ENCODE measurements around the gene CPPED1. TPM values are rescaled to one million over a fixed set of nuclear protein-coding genes. Genes with fewer than 3 reads are reported as not detected.
"Not testable (repeated sequence)": the region's sequence is repeated elsewhere in the genome, so short reads cannot be mapped to it uniquely, and the experiment has no call there.

The CPPED1 gene
- polyA plus RNA-seq, 1 donor = 25.1 TPM

- WGBS (ENCODE audit: insufficient coverage, low lambda C conversion rate) = no CpG with 5 or more reads among the region's 9 CpGs
- no peaks in the 10 kb centered on the region for H3K27me3 ChIP-seq (ENCODE audit: control insufficient read depth, insufficient read depth, low read length)
- H3K4me1 ChIP-seq (ENCODE audit: control insufficient read depth, insufficient read depth, low read length) = no peaks in the 10 kb centered on the region
- no peaks in the 10 kb centered on the region for H3K36me3 ChIP-seq (ENCODE audit: control insufficient read depth, insufficient read depth, low read length)
- no peak for DNase-seq
- no peaks in the 10 kb centered on the region for H3K9me3 ChIP-seq (ENCODE audit: control insufficient read depth, low read depth, low read length)
- H3K27ac ChIP-seq (ENCODE audit: low read length) = no peak overlapping the region
- no peak overlapping the region for H3K4me3 ChIP-seq (ENCODE audit: low read length)
Measured at GRCh38 chr16:12793120-12793864, 10.4 kb downstream of the CPPED1 start.

- H3K9me3 ChIP-seq (ENCODE audit: control insufficient read depth, low read depth, low read length) = not testable (repeated sequence)
Measured at GRCh38 chr16:12792528-12792927, 11.2 kb downstream of the CPPED1 start.

DNA sequence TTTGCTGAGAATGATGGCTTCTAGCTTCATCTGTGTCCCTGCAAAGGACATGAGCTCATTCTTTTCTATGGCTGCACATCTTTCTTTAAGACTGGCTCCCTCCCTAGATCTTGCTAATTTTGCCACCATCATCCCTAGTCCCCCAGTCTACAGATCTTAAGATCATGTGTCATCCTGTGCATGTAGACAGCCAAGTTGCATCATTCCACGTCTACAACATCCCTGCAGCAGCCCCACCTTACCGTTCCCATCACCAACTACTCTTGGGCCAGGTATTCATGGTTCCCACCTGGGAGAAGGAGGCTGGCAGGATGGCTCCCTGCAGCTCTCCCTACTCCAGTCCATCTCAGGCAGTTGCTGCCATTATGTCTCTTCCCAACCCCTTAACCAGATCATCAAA, 12.3 kb downstream of the CPPED1 start:
- WGBS (ENCODE audit: insufficient coverage, low lambda C conversion rate) = no CpG with 5 or more reads among the region's 2 CpGs
- DNase-seq = no peak
- H3K4me1 ChIP-seq (ENCODE audit: control insufficient read depth, insufficient read depth, low read length) = no peaks in the 10 kb centered on the region
- no peaks in the 10 kb centered on the region for H3K9me3 ChIP-seq (ENCODE audit: control insufficient read depth, low read depth, low read length)
- no peak overlapping the region for H3K4me3 ChIP-seq (ENCODE audit: low read length)
- H3K27ac ChIP-seq (ENCODE audit: low read length) = no peak overlapping the region
- H3K36me3 ChIP-seq (ENCODE audit: control insufficient read depth, insufficient read depth, low read length) = peaks cover 6% of the 10 kb centered on the region
- no peaks in the 10 kb centered on the region for H3K27me3 ChIP-seq (ENCODE audit: control insufficient read depth, insufficient read depth, low read length)

More at GRCh38 chr16:12792528-12792927, 11.2 kb downstream of the CPPED1 start:
- not testable (repeated sequence) for H3K4me3 ChIP-seq (ENCODE audit: low read length); H3K27me3 ChIP-seq (ENCODE audit: control insufficient read depth, insufficient read depth, low read length); H3K27ac ChIP-seq (ENCODE audit: low read length); DNase-seq; H3K36me3 ChIP-seq (ENCODE audit: control insufficient read depth, insufficient read depth, low read length); H3K4me1 ChIP-seq (ENCODE audit: control insufficient read depth, insufficient read depth, low read length)
- WGBS (ENCODE audit: insufficient coverage, low lambda C conversion rate) = 100% methylated on average over 3 of the region's 5 CpGs

DNA sequence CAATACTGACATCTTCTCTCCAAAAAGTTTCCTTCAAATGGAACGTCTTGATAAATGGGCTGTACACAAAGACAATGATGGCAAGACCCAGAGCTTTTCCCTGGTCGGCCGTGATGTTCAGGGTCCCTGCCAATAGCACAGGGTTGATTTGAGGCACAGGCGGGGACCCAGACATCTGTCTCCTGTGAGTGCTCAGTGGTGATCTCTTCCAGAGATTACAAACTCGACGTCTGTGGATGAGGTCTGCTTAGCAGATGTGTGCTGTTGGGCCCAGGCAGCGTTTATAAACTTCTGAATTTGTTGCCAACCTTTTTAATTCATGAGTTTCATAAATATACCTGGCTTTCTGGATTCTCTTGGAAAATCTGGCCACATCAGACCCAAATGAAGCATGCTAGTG, 14.9 kb downstream of the CPPED1 start:
- no peaks in the 10 kb centered on the region for H3K9me3 ChIP-seq (ENCODE audit: control insufficient read depth, low read depth, low read length)
- no CpG with 5 or more reads among the region's 7 CpGs for WGBS (ENCODE audit: insufficient coverage, low lambda C conversion rate)
- no peak for DNase-seq
- H3K27me3 ChIP-seq (ENCODE audit: control insufficient read depth, insufficient read depth, low read length) = no peaks in the 10 kb centered on the region
- peaks cover 6% of the 10 kb centered on the region for H3K36me3 ChIP-seq (ENCODE audit: control insufficient read depth, insufficient read depth, low read length)
- H3K4me3 ChIP-seq (ENCODE audit: low read length) = no peak overlapping the region
- no peak overlapping the region for H3K27ac ChIP-seq (ENCODE audit: low read length)
- no peaks in the 10 kb centered on the region for H3K4me1 ChIP-seq (ENCODE audit: control insufficient read depth, insufficient read depth, low read length)

GRCh38 chr16:12786081-12786480, 17.6 kb downstream of the CPPED1 start:
- no peak for DNase-seq
- Histone ChIP-seq H3K4me1 (ENCODE audit: control insufficient read depth, insufficient read depth, low read length) (no peaks in the 10 kb centered on the region), H3K4me3 (ENCODE audit: low read length) (no peak overlapping the region), H3K27ac (ENCODE audit: low read length) (no peak overlapping the region), H3K9me3 (ENCODE audit: control insufficient read depth, low read depth, low read length) (no peaks in the 10 kb centered on the region), H3K36me3 (ENCODE audit: control insufficient read depth, insufficient read depth, low read length) (peaks cover 7% of the 10 kb centered on the region), H3K27me3 (ENCODE audit: control insufficient read depth, insufficient read depth, low read length) (no peaks in the 10 kb centered on the region)
- no CpG with 5 or more reads among the region's 6 CpGs for WGBS (ENCODE audit: insufficient coverage, low lambda C conversion rate)

GRCh38 chr16:12784076-12784475, 19.6 kb downstream of the CPPED1 start:
- no peak for DNase-seq
- H3K36me3 ChIP-seq (ENCODE audit: control insufficient read depth, insufficient read depth, low read length) = peaks cover 22% of the 10 kb centered on the region
- no peaks in the 10 kb centered on the region for H3K9me3 ChIP-seq (ENCODE audit: control insufficient read depth, low read depth, low read length)

GRCh38 chr16:12781777-12782176, 21.9 kb downstream of the CPPED1 start:
- Histone ChIP-seq H3K36me3 (ENCODE audit: control insufficient read depth, insufficient read depth, low read length) (peaks cover 18% of the 10 kb centered on the region), H3K27me3 (ENCODE audit: control insufficient read depth, insufficient read depth, low read length) (no peaks in the 10 kb centered on the region), H3K9me3 (ENCODE audit: control insufficient read depth, low read depth, low read length) (no peaks in the 10 kb centered on the region), H3K4me1 (ENCODE audit: control insufficient read depth, insufficient read depth, low read length) (no peaks in the 10 kb centered on the region), H3K4me3 (ENCODE audit: low read length) (no peak overlapping the region), H3K27ac (ENCODE audit: low read length) (no peak overlapping the region)
- no peak for DNase-seq
- WGBS (ENCODE audit: insufficient coverage, low lambda C conversion rate) = 94% methylated on average over 3 of the region's 8 CpGs

More at GRCh38 chr16:12784076-12784475, 19.6 kb downstream of the CPPED1 start:
- Histone ChIP-seq H3K4me1 (ENCODE audit: control insufficient read depth, insufficient read depth, low read length) (no peaks in the 10 kb centered on the region), H3K27ac (ENCODE audit: low read length) (no peak overlapping the region), H3K4me3 (ENCODE audit: low read length) (no peak overlapping the region), H3K27me3 (ENCODE audit: control insufficient read depth, insufficient read depth, low read length) (no peaks in the 10 kb centered on the region)

- H3K4me3 ChIP-seq (ENCODE audit: low read length) = no peak overlapping the region
- no peaks in the 10 kb centered on the region for H3K27me3 ChIP-seq (ENCODE audit: control insufficient read depth, insufficient read depth, low read length)
- no peaks in the 10 kb centered on the region for H3K4me1 ChIP-seq (ENCODE audit: control insufficient read depth, insufficient read depth, low read length)
- DNase-seq = no peak
- H3K9me3 ChIP-seq (ENCODE audit: control insufficient read depth, low read depth, low read length) = no peaks in the 10 kb centered on the region
- H3K36me3 ChIP-seq (ENCODE audit: control insufficient read depth, insufficient read depth, low read length) = peaks cover 24% of the 10 kb centered on the region
- WGBS (ENCODE audit: insufficient coverage, low lambda C conversion rate) = no CpG with 5 or more reads among the region's 2 CpGs
- H3K27ac ChIP-seq (ENCODE audit: low read length) = no peak overlapping the region
Measured at GRCh38 chr16:12780467-12780866, 23.2 kb downstream of the CPPED1 start.

DNA sequence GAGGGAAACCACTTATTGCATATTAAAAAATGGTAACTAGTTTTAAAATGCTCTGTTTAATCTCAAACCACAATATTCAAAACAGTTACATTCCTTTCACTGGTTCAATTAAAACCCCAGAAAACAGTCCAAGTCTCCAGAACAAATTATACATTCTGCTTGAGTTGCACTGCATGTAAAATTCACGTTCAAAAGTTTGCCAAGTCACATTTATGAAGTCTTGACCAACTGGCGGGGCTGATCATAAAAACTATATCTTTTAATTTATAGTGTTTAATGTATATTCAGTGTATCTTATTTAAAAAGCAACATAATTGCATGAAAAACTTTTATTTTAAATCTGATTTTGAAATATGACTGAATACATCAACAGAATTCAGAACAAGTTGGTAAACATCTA, 25.0 kb downstream of the CPPED1 start:
- no peak for DNase-seq
- H3K9me3 ChIP-seq (ENCODE audit: control insufficient read depth, low read depth, low read length) = no peaks in the 10 kb centered on the region
- H3K27me3 ChIP-seq (ENCODE audit: control insufficient read depth, insufficient read depth, low read length) = no peaks in the 10 kb centered on the region
- no CpG with 5 or more reads among the region's 2 CpGs for WGBS (ENCODE audit: insufficient coverage, low lambda C conversion rate)
- H3K36me3 ChIP-seq (ENCODE audit: control insufficient read depth, insufficient read depth, low read length) = peaks cover 32% of the 10 kb centered on the region
- no peaks in the 10 kb centered on the region for H3K4me1 ChIP-seq (ENCODE audit: control insufficient read depth, insufficient read depth, low read length)
- H3K27ac ChIP-seq (ENCODE audit: low read length) = no peak overlapping the region
- no peak overlapping the region for H3K4me3 ChIP-seq (ENCODE audit: low read length)

DNA sequence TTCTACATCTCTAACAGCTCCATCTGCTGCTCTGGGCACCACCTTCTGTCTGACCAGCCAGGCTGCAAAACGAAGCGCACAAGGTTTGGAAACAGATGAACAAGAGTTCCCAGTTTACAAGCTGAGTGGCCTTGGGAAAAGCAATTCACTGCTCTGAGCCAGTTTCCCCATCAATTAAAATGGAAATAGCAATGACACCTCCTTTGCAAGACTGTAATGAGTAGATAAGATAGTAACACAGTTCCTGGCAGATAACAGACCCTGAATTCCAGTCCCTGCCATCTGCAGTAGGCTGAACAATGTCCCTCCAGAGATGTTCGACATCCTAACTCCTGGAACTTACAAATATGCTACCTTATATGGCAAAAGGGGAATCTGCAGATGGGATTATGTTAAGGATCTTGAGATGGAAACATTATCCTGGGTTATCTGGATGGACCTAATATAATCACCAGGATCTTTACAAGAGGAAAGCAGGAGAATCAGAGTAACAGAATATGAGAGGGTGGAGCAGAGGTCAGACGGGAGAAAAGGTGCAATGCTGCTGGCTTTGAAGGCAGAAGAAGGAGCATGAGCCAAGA, 27.9 kb downstream of the CPPED1 start:
- H3K9me3 ChIP-seq (ENCODE audit: control insufficient read depth, low read depth, low read length) = no peaks in the 10 kb centered on the region
- peaks cover 28% of the 10 kb centered on the region for H3K36me3 ChIP-seq (ENCODE audit: control insufficient read depth, insufficient read depth, low read length)
- no CpG with 5 or more reads among the region's 4 CpGs for WGBS (ENCODE audit: insufficient coverage, low lambda C conversion rate)
- H3K27me3 ChIP-seq (ENCODE audit: control insufficient read depth, insufficient read depth, low read length) = no peaks in the 10 kb centered on the region
- no peak overlapping the region for H3K4me3 ChIP-seq (ENCODE audit: low read length)
- DNase-seq = no peak
- H3K4me1 ChIP-seq (ENCODE audit: control insufficient read depth, insufficient read depth, low read length) = no peaks in the 10 kb centered on the region
- H3K27ac ChIP-seq (ENCODE audit: low read length) = no peak overlapping the region

DNA sequence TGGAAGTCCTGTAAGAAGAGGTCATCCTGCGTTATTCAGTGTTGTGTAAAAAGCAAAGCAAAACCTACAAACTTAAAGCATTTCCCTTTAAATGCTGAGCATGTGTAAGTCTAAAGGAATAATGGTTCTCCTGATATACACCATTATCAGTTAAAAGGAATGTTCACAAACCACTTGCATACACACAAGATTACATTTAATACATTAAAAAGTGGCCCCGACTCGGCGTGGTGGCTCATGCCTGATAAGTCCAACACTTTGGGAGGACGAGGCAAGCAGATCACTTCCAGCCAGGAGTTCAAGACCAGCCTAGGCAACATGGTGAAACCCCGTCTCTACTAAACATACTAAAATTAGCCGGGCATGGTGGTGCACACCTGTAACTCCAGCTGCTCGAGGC, 30.5 kb downstream of the CPPED1 start:
- Histone ChIP-seq H3K27me3 (ENCODE audit: control insufficient read depth, insufficient read depth, low read length) (no peaks in the 10 kb centered on the region), H3K4me1 (ENCODE audit: control insufficient read depth, insufficient read depth, low read length) (no peaks in the 10 kb centered on the region), H3K36me3 (ENCODE audit: control insufficient read depth, insufficient read depth, low read length) (peaks cover 19% of the 10 kb centered on the region), H3K4me3 (ENCODE audit: low read length) (no peak overlapping the region), H3K27ac (ENCODE audit: low read length) (no peak overlapping the region), H3K9me3 (ENCODE audit: control insufficient read depth, low read depth, low read length) (no peaks in the 10 kb centered on the region)
- no peak for DNase-seq
- no CpG with 5 or more reads among the region's 8 CpGs for WGBS (ENCODE audit: insufficient coverage, low lambda C conversion rate)
